KMS-11 (cell line): ENCODE results near the gene EIF2B2.

Source experiments
- H2AFZ ChIP-seq: fragments of 200-600 bp; sonication (generic); 2 replicates; pipeline ENCODE4 v1.6.1; 2016; ENCODE audit warnings: antibody characterized with exemption, mixed run types, low read depth
- H3K27ac ChIP-seq: fragments of 200-600 bp; sonication (generic); 2 replicates; pipeline ENCODE4 v1.6.1; 2016; ENCODE audit warnings: mild to moderate bottlenecking, mixed run types
- H3K27me3 ChIP-seq: fragments of 200-600 bp; sonication (generic); 2 replicates; pipeline ENCODE4 v1.6.1; 2017; ENCODE audit warnings: mild to moderate bottlenecking, low read depth, mixed run types, moderate library complexity; ENCODE audit not compliant: insufficient read depth
- H3K36me3 ChIP-seq: fragments of 200-600 bp; sonication (generic); 2 replicates; pipeline ENCODE4 v1.6.1; 2017; ENCODE audit warnings: mild to moderate bottlenecking, mixed run types; ENCODE audit not compliant: insufficient read depth
- H3K4me1 ChIP-seq: fragments of 200-600 bp; sonication (generic); 2 replicates; pipeline ENCODE4 v1.6.1; 2016; ENCODE audit warnings: mild to moderate bottlenecking, low read depth, mixed run types; ENCODE audit not compliant: poor library complexity, severe bottlenecking
- H3K4me2 ChIP-seq: fragments of 200-600 bp; sonication (generic); 2 replicates; pipeline ENCODE4 v1.7.0; 2016; ENCODE audit warnings: mild to moderate bottlenecking, mixed run types
- H3K4me3 ChIP-seq: fragments of 200-600 bp; sonication (generic); IDR thresholded peaks from 2 replicates; pipeline ENCODE4 v1.6.1; 2017; ENCODE audit warnings: low read depth, low read length, mixed read lengths; ENCODE audit not compliant: insufficient read depth
- H3K79me2 ChIP-seq: fragments of 200-600 bp; sonication (generic); 2 replicates; pipeline ENCODE4 v1.6.1; 2016; ENCODE audit warnings: low read depth, mixed run types; ENCODE audit not compliant: insufficient read depth
- H3K9ac ChIP-seq: fragments of 200-600 bp; sonication (generic); 2 replicates; pipeline ENCODE4 v1.6.1; 2016; ENCODE audit warnings: mild to moderate bottlenecking, mixed run types
- H4K20me1 ChIP-seq: fragments of 200-600 bp; sonication (generic); 2 replicates; pipeline ENCODE4 v1.6.1; 2016; ENCODE audit warnings: mild to moderate bottlenecking, mixed run types; ENCODE audit not compliant: insufficient read depth
- CTCF ChIP-seq: fragments of 200-600 bp; sonication (generic); conservative IDR thresholded peaks from 2 replicates; pipeline ENCODE4 v1.6.1; 2017; ENCODE audit warnings: low read depth, mild to moderate bottlenecking, antibody characterized with exemption, low read length, moderate library complexity, mixed read lengths

Gene EIF2B2

DNA sequence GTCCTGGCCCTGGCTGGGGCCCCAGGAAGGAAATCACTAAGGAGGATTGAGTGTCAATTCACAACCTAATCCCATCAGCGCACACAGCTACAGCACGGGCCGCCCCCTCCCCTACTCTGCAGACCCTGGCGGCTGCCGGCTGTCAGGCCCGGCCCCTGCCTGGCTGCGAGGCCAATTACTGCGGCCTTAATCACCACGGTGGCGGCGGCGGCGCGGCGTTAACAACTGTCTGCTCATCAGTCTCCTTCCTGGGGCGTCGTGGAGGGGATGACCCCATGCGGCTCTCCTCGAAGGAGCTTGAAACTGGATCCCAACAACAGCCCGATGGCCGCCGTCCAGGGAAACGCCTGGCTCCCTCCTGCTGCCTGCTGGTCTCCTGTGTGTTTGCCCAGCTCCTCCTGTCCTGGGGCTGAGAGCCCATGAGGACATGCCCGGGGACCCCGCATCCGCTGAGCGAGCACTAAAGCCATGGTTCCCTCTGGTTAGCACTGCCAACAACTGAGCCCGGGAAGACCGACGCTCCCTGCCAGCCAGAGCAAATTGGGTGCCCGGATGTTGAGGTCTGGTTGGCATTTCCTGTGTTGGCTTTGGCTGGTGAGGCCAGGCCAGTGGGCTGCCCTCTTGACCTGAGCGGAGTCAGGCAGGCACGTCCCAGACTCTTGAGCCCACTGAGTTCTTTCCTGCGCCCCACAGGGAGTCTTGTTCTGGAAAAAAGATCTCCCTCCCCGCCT, 21.8 kb upstream of the EIF2B2 start:
- no peaks in the 10 kb centered on the region for H3K27me3 ChIP-seq
- no peak overlapping the region for H3K27ac ChIP-seq
- H3K4me3 ChIP-seq, result no peak overlapping the region
- H3K4me2 ChIP-seq, result no peak overlapping the region
- no peak for TF ChIP-seq CTCF
- no peak overlapping the region for H2AFZ ChIP-seq
- H3K79me2 ChIP-seq, result no peaks in the 10 kb centered on the region
- no peaks in the 10 kb centered on the region for H4K20me1 ChIP-seq
- no peaks in the 10 kb centered on the region for H3K36me3 ChIP-seq
- no peak overlapping the region for H3K9ac ChIP-seq
- H3K4me1 ChIP-seq, result no peaks in the 10 kb centered on the region

GRCh38 chr14:74981462-74981782, 21.3 kb upstream of the EIF2B2 start:
- no peak overlapping the region for H3K4me2 ChIP-seq
- no peak overlapping the region for H3K4me3 ChIP-seq
- no peak overlapping the region for H2AFZ ChIP-seq
- H3K27me3 ChIP-seq, result no peaks in the 10 kb centered on the region
- H3K36me3 ChIP-seq, result no peaks in the 10 kb centered on the region
- H3K4me1 ChIP-seq, result no peaks in the 10 kb centered on the region
- H4K20me1 ChIP-seq, result no peaks in the 10 kb centered on the region
- no peak for TF ChIP-seq CTCF
- H3K9ac ChIP-seq, result no peak overlapping the region
- H3K27ac ChIP-seq, result no peak overlapping the region
- no peaks in the 10 kb centered on the region for H3K79me2 ChIP-seq

- H3K27ac ChIP-seq, result no peak overlapping the region
- no peak overlapping the region for H3K4me3 ChIP-seq
- H3K4me1 ChIP-seq, result no peaks in the 10 kb centered on the region
- H3K9ac ChIP-seq, result no peak overlapping the region
- no peak overlapping the region for H3K4me2 ChIP-seq
- H3K27me3 ChIP-seq, result no peaks in the 10 kb centered on the region
- H2AFZ ChIP-seq, result no peak overlapping the region
- H3K79me2 ChIP-seq, result no peaks in the 10 kb centered on the region
- no peaks in the 10 kb centered on the region for H4K20me1 ChIP-seq
- no peak for TF ChIP-seq CTCF
- H3K36me3 ChIP-seq, result no peaks in the 10 kb centered on the region
Measured at GRCh38 chr14:74981833-74982232, 20.9 kb upstream of the EIF2B2 start.

- TF ChIP-seq CTCF, result no peak
- no peaks in the 10 kb centered on the region for H3K4me1 ChIP-seq
- no peaks in the 10 kb centered on the region for H3K27me3 ChIP-seq
- no peak overlapping the region for H3K4me3 ChIP-seq
- H2AFZ ChIP-seq, result no peak overlapping the region
- no peaks in the 10 kb centered on the region for H3K79me2 ChIP-seq
- no peaks in the 10 kb centered on the region for H4K20me1 ChIP-seq
- H3K4me2 ChIP-seq, result no peak overlapping the region
- no peak overlapping the region for H3K9ac ChIP-seq
- no peaks in the 10 kb centered on the region for H3K36me3 ChIP-seq
- H3K27ac ChIP-seq, result no peak overlapping the region
Measured at GRCh38 chr14:74982661-74983060, 20.1 kb upstream of the EIF2B2 start.
